ENCODE measurements around the gene RXFP3.
"Not testable (repeated sequence)": the region's sequence is repeated elsewhere in the genome, so short reads cannot be mapped to it uniquely, and the experiment has no call there.

The RXFP3 gene

GRCh38 chr5:33936381-33937016, at the start of gene RXFP3:
RXFP3 (plus strand) TSS chr5:33936386; CDS start chr5:33936741, 355 bp downstream.
- DNase-seq: no peak

GRCh38 chr5:33887268-33887667, 48.9 kb upstream of the RXFP3 start:
- no peak for DNase-seq

- DNase-seq: no peak
Measured at GRCh38 chr5:33888587-33888986, 47.6 kb upstream of the RXFP3 start.

GRCh38 chr5:33890131-33891032, 45.8 kb upstream of the RXFP3 start:
- DNase-seq: peak; percentile 30

- peak; percentile 27 for DNase-seq
Measured at GRCh38 chr5:33891446-33891787, 44.8 kb upstream of the RXFP3 start.

GRCh38 chr5:33891788-33892619, 44.2 kb upstream of the RXFP3 start, which contains the start of gene ADAMTS12:
ADAMTS12 (minus strand) TSS chr5:33891990; CDS start chr5:33891856, 134 bp downstream.
- peak; percentile 86 for DNase-seq

- DNase-seq: peak; percentile 74
Measured at GRCh38 chr5:33892620-33893137, 43.5 kb upstream of the RXFP3 start.

- DNase-seq: no peak
Measured at GRCh38 chr5:33894566-33894965, 41.6 kb upstream of the RXFP3 start.

- no peak for DNase-seq
Measured at GRCh38 chr5:33901156-33901555, 35.0 kb upstream of the RXFP3 start.

- DNase-seq: no peak
Measured at GRCh38 chr5:33903118-33903517, 33.1 kb upstream of the RXFP3 start.

- no peak for DNase-seq
Measured at GRCh38 chr5:33905381-33905780, 30.8 kb upstream of the RXFP3 start.

- DNase-seq: not testable (repeated sequence)
Measured at GRCh38 chr5:33906248-33906647, 29.9 kb upstream of the RXFP3 start.

GRCh38 chr5:33914844-33915243, 21.3 kb upstream of the RXFP3 start:
- DNase-seq: not testable (repeated sequence)

- no peak for DNase-seq
Measured at GRCh38 chr5:33921002-33921401, 15.2 kb upstream of the RXFP3 start.

GRCh38 chr5:33925278-33925677, 10.9 kb upstream of the RXFP3 start:
- DNase-seq: no peak

GRCh38 chr5:33927685-33928084, 8.5 kb upstream of the RXFP3 start:
- DNase-seq: no peak

- no peak for DNase-seq
Measured at GRCh38 chr5:33928283-33928682, 7.9 kb upstream of the RXFP3 start.

- DNase-seq: no peak
Measured at GRCh38 chr5:33929925-33930690, 6.1 kb upstream of the RXFP3 start.

- no peak for DNase-seq
Measured at GRCh38 chr5:33931136-33931535, 5.0 kb upstream of the RXFP3 start.

GRCh38 chr5:33933723-33934169, 2.4 kb upstream of the RXFP3 start:
- no peak for DNase-seq

- DNase-seq: no peak
Measured at GRCh38 chr5:33934176-33934575, 2.0 kb upstream of the RXFP3 start.

- DNase-seq: peak; percentile 80
Measured at GRCh38 chr5:33936004-33936380, 194 bp upstream of the RXFP3 start.
